NB4 (cell line): ENCODE data around the gene UHRF1.

Source experiments
- POLR2A ChIP-seq: IDR thresholded peaks from 2 replicates; pipeline ENCODE4 v1.6.1; 2011; ENCODE audit warnings: mild to moderate bottlenecking; ENCODE audit not compliant: insufficient read length; ENCODE audit errors: extremely low read depth
- TF ChIP-seq, protein P1 (sequence below): IDR thresholded peaks from one replicate; pipeline ENCODE4 v1.5.1; 2012; ENCODE audit warnings: low read depth, low read length

DNA sequence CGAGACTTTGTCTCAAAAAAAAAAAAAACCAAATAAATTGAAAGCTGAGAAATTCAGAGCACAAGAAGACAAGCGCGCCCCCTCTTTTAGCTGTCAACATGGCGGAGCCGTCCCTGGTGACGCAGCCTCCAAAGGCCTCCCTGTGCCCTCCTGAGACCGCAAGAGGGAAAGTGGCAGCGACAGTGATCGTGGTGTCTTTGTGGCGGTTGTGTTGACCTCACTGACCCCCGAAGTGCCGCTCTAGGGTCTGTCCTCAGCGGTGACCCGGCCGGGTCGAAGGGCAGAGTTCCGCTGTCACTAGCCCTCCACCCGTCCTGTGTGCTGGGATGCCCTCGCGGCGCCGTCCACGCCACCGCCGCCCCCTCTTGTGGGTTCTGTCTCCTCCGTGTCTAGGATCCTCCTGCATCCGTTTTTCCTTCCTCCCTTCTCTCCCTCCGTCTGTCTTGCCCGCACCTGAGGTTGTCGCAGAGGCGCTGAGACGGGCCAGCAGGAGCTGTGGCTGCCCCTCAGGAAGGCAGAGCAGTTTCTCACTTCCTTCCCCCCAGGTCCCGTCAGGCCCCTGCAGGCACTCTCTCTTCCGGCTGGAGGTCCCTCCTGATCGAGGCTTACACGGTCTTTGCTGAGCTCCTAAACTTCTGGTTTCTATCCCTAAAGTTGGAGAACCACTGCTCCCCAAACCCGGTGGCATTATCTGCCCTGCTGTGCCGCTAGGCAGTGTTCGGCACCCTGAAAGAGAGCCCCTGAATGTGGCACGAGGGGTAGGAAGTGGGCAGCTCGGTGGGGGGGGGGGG, 7.2 kb downstream of the UHRF1 start:
- no peak for TF ChIP-seq POLR2A
- TF ChIP-seq, protein P1, sequence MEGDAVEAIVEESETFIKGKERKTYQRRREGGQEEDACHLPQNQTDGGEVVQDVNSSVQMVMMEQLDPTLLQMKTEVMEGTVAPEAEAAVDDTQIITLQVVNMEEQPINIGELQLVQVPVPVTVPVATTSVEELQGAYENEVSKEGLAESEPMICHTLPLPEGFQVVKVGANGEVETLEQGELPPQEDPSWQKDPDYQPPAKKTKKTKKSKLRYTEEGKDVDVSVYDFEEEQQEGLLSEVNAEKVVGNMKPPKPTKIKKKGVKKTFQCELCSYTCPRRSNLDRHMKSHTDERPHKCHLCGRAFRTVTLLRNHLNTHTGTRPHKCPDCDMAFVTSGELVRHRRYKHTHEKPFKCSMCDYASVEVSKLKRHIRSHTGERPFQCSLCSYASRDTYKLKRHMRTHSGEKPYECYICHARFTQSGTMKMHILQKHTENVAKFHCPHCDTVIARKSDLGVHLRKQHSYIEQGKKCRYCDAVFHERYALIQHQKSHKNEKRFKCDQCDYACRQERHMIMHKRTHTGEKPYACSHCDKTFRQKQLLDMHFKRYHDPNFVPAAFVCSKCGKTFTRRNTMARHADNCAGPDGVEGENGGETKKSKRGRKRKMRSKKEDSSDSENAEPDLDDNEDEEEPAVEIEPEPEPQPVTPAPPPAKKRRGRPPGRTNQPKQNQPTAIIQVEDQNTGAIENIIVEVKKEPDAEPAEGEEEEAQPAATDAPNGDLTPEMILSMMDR = no peak
